MM.1S (cell line): ENCODE results near the gene TMPRSS12.

Experiments used
- CTCF ChIP-seq: fragments of 300-600 bp; sonication (generic); IDR thresholded peaks from 2 replicates; pipeline ENCODE4 v1.5.1; 2016; ENCODE audit warnings: antibody characterized with exemption, low read length, mixed read lengths
- EZH2phosphoT487 ChIP-seq: fragments of 300-600 bp; sonication (generic); IDR thresholded peaks from 2 replicates; pipeline ENCODE4 v1.6.1; 2018; ENCODE audit warnings: antibody characterized with exemption, low read length

- no peak for TF ChIP-seq CTCF
- TF ChIP-seq EZH2phosphoT487: no peak
These were observed 14.6 kb upstream of the TMPRSS12 start for GRCh38 chr12:50828121-50828520.
